ENCODE measurements around the gene TMEM37. TPM values are rescaled to one million over a fixed set of nuclear protein-coding genes. Genes with fewer than 3 reads are reported as not detected.

TMEM37 gene
- total and polyA plus RNA-seq, 2 of the 13 experiments (the other 11 are each of a cell fraction or from before 2014, with no cell fraction given): 37.7 to 115 TPM

- TF ChIP-seq LCORL (IDR thresholded peaks at IDR 0.05) (no peak), LCORL (CRISPR knock-in tag; IDR thresholded peaks at IDR 0.05) (peak; percentile 84), NR0B2 (CRISPR knock-in tag; IDR thresholded peaks at IDR 0.05) (no peak; the same call in 1 of the 2 replicates), TRAFD1 (CRISPR knock-in tag; IDR thresholded peaks at IDR 0.05; ENCODE audit: borderline replicate concordance) (no peak; the same call in 1 of the 2 replicates), ZNF331 (CRISPR knock-in tag; IDR thresholded peaks at IDR 0.05) (no peak), EZH2 (conservative IDR thresholded peaks at IDR 0.05; ENCODE audit: low read depth, low read length) (no peak), FOXK2 (IDR thresholded peaks at IDR 0.05) (no peak), GABPA (IDR thresholded peaks at IDR 0.05; ENCODE audit: low read depth, low read length) (no peak), GABPA (CRISPR knock-in tag; IDR thresholded peaks at IDR 0.05; ENCODE audit: low read depth) (peak; percentile 42; the same call in 1 of the 2 replicates), SMC3 (IDR thresholded peaks at IDR 0.05; ENCODE audit: low read length) (peak; percentile 92), KMT2B (CRISPR knock-in tag; IDR thresholded peaks at IDR 0.05) (no peak), SAFB2 (CRISPR knock-in tag; IDR thresholded peaks at IDR 0.05; ENCODE audit: borderline replicate concordance, low read depth) (no peak), ZNF20 (CRISPR knock-in tag; IDR thresholded peaks at IDR 0.05) (no peak), ZZZ3 (CRISPR knock-in tag; IDR thresholded peaks at IDR 0.05; ENCODE audit: borderline replicate concordance) (0 out of 2 replicates have a peak, but pooled peaks have one; percentile 48), U2AF1 (optimal IDR thresholded peaks at IDR 0.05; ENCODE audit: low read depth, low read length) (no peak), POLR2A (IDR thresholded peaks at IDR 0.05; ENCODE audit: insufficient read depth in 1 of 2, low read depth in 2 of 2, low read length in 2 of 2) (no peak), GMEB2 (CRISPR knock-in tag; IDR thresholded peaks at IDR 0.05; ENCODE audit: low read depth) (no peak), PHF5A (CRISPR knock-in tag; IDR thresholded peaks at IDR 0.05; ENCODE audit: low read depth, unreplicated experiment) (no peak), ZNF737 (CRISPR knock-in tag; IDR thresholded peaks at IDR 0.05; ENCODE audit: borderline replicate concordance) (no peak), YEATS4 (CRISPR knock-in tag; IDR thresholded peaks at IDR 0.05; ENCODE audit: borderline replicate concordance) (no peak; the same call in 1 of the 2 replicates), ZNF660 (CRISPR knock-in tag; IDR thresholded peaks at IDR 0.05; ENCODE audit: borderline replicate concordance, low read depth) (no peak), ZNF207 (IDR thresholded peaks at IDR 0.05; ENCODE audit: borderline replicate concordance) (no peak), SRSF4 (IDR thresholded peaks at IDR 0.05; ENCODE audit: low read depth, low read length, poor library complexity, severe bottlenecking) (no peak), ADNP (CRISPR knock-in tag; IDR thresholded peaks at IDR 0.05) (0 out of 2 replicates have a peak, but pooled peaks have one; percentile 19), ZC3H4 (CRISPR knock-in tag; IDR thresholded peaks at IDR 0.05; ENCODE audit: borderline replicate concordance) (no peak), ONECUT2 (CRISPR knock-in tag; IDR thresholded peaks at IDR 0.05) (no peak), TFE3 (CRISPR knock-in tag; IDR thresholded peaks at IDR 0.05) (no peak)
These were observed 44.9 kb downstream of the TMEM37 start (continued) for GRCh38 chr2:119476301-119477112.

All from HepG2 (cell line).